Loucy (cell line): Measurements from ENCODE around the gene C1QTNF5.

Experiments used
- EZH2phosphoT487 ChIP-seq: fragments of 200-600 bp; IDR thresholded peaks from 2 replicates; pipeline ENCODE4 v1.6.1; 2018; ENCODE audit warnings: antibody characterized with exemption, mild to moderate bottlenecking, moderate library complexity, borderline replicate concordance
- TF ChIP-seq, protein P1 (sequence below): fragments of 200-600 bp; sonication (generic); conservative IDR thresholded peaks from 2 replicates; pipeline ENCODE4 v1.5.1; 2014; ENCODE audit warnings: mild to moderate bottlenecking, antibody characterized with exemption, low read length

DNA sequence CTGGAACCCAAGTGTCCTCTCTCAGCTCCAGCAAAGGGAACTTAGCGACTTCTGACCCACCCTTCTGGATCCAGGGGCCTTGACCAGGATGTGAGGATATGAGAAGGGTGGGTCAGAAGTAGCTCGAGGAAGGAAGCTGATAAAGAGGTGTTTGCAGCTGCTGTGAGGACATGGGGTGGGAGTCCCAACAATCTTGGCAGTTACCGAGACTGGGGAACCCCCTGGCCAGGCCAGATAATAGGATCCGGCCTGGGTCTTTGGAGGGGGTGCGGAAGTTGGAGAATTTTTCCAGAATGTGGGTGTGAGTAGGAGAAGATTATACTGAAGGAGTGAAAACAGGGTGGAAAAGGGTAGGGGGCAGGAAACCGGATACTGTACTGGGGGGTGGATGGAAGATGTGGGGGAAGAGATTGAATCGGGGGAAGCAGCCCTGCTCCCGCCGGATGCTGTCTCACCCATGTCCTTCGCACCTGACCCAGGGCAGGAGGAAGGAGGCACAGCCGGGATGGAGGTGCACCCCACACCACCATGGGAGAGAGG lies 20.9 kb downstream of the C1QTNF5 start:
- TF ChIP-seq, protein P1, sequence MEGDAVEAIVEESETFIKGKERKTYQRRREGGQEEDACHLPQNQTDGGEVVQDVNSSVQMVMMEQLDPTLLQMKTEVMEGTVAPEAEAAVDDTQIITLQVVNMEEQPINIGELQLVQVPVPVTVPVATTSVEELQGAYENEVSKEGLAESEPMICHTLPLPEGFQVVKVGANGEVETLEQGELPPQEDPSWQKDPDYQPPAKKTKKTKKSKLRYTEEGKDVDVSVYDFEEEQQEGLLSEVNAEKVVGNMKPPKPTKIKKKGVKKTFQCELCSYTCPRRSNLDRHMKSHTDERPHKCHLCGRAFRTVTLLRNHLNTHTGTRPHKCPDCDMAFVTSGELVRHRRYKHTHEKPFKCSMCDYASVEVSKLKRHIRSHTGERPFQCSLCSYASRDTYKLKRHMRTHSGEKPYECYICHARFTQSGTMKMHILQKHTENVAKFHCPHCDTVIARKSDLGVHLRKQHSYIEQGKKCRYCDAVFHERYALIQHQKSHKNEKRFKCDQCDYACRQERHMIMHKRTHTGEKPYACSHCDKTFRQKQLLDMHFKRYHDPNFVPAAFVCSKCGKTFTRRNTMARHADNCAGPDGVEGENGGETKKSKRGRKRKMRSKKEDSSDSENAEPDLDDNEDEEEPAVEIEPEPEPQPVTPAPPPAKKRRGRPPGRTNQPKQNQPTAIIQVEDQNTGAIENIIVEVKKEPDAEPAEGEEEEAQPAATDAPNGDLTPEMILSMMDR = no peak
- TF ChIP-seq EZH2phosphoT487 = no peak
